Erythroblast (primary cell): ENCODE results near the gene AGAP6.
"Not testable (repeated sequence)": the region's sequence is repeated elsewhere in the genome, so short reads cannot be mapped to it uniquely, and the experiment has no call there.

Experiments used
- GATA1 ChIP-seq: IDR thresholded peaks from 2 replicates; pipeline ENCODE4 v1.6.1; 2011; ENCODE audit warnings: low read depth, mild to moderate bottlenecking, control low read depth, low read length, moderate library complexity
- POLR2A ChIP-seq: IDR thresholded peaks from 2 replicates; pipeline ENCODE4 v1.6.1; 2011; ENCODE audit warnings: mild to moderate bottlenecking, low read length

GRCh38 chr10:50035337-50035736, 47.1 kb downstream of the AGAP6 start:
- TF ChIP-seq POLR2A, GATA1: not testable (repeated sequence)
